Right atrium auricular region (tissue), 2 donors: ENCODE results near the gene NUDT15. TPM values are rescaled to one million over a fixed set of nuclear protein-coding genes. Genes with fewer than 3 reads are reported as not detected.

Source experiments
- DNase-seq: peaks from one replicate; pipeline ENCODE4 v3.0.0-alpha.2; 2019; ENCODE audit warnings: low spot score
- H3K27ac ChIP-seq, 2 donors: fragments of 200-600 bp; sonication (generic); 1 replicate in 1 of 2; 2 replicates in 1 of 2; pipeline ENCODE4 v1.5.1; 2016 to 2019
- H3K27me3 ChIP-seq, 2 donors: fragments of 200-600 bp; sonication (generic); one replicate each; pipeline versions ENCODE4 v1.5.1 to v1.6.0; 2017 to 2019
- H3K36me3 ChIP-seq: fragments of 200-600 bp; sonication (generic); one replicate; pipeline ENCODE4 v1.5.1; 2016
- H3K4me1 ChIP-seq, 2 donors: fragments of 200-600 bp; sonication (generic); one replicate each; pipeline versions ENCODE4 v1.5.1 to v1.6.0; 2017 to 2019
- H3K4me3 ChIP-seq, 2 donors: fragments of 200-600 bp; sonication (generic); 1 replicate in 1 of 2; 2 replicates in 1 of 2; pipeline ENCODE4 v1.5.1; 2017 to 2019; ENCODE audit warnings: mild to moderate bottlenecking in 1 of 2, moderate library complexity in 1 of 2
- H3K9me3 ChIP-seq, 2 donors: fragments of 200-600 bp; sonication (generic); one replicate each; pipeline ENCODE4 v1.5.1; 2019
- total RNA-seq, 2 donors: library from RNA; depleted of rRNA; stranded (reverse); fragments of >200 nt; gene quantifications; one replicate each; pipeline ENCODE4 v1.1.0, GENCODE V29; 2016
- TF ChIP-seq, protein P1 (sequence below), 2 donors: fragments of 200-600 bp; sonication (generic); IDR thresholded peaks; one replicate each; pipeline ENCODE4 v1.5.1; 2019; ENCODE audit warnings: antibody characterized with exemption in 2 of 2

Gene NUDT15
- total RNA-seq, 2 donors from 2014 or later, result 5.0 to 10.7 TPM

DNA sequence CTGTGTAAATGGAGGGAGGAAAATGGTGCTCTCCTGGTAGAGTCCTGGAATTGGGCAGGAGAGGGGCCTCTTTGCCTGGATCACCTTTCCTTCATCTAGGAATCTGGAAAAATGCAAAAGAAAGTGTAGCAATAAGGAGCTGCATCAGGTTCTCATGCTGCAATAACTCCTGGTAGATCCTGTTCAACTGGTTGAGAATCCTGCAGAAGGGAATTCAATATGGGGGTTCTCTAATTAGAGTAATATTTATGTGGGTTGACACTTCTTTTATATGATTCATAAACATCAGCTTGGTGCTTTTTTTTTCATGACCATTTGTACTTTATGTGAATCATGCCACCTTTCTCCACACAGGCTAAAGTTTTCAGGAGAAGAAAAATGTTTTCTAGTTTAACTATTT lies 9.5 kb upstream of the NUDT15 start:
- Histone ChIP-seq H3K36me3 (no peaks in the 10 kb centered on the region), H3K27me3 (no peaks in the 10 kb centered on the region), H3K4me3 (no peak overlapping the region), H3K9me3 (no peaks in the 10 kb centered on the region), H3K27ac (no peak overlapping the region), H3K4me1 (no peaks in the 10 kb centered on the region)
- TF ChIP-seq, protein P1, sequence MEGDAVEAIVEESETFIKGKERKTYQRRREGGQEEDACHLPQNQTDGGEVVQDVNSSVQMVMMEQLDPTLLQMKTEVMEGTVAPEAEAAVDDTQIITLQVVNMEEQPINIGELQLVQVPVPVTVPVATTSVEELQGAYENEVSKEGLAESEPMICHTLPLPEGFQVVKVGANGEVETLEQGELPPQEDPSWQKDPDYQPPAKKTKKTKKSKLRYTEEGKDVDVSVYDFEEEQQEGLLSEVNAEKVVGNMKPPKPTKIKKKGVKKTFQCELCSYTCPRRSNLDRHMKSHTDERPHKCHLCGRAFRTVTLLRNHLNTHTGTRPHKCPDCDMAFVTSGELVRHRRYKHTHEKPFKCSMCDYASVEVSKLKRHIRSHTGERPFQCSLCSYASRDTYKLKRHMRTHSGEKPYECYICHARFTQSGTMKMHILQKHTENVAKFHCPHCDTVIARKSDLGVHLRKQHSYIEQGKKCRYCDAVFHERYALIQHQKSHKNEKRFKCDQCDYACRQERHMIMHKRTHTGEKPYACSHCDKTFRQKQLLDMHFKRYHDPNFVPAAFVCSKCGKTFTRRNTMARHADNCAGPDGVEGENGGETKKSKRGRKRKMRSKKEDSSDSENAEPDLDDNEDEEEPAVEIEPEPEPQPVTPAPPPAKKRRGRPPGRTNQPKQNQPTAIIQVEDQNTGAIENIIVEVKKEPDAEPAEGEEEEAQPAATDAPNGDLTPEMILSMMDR (IDR thresholded peaks at IDR 0.05), result no peak
- no peak for DNase-seq

DNA sequence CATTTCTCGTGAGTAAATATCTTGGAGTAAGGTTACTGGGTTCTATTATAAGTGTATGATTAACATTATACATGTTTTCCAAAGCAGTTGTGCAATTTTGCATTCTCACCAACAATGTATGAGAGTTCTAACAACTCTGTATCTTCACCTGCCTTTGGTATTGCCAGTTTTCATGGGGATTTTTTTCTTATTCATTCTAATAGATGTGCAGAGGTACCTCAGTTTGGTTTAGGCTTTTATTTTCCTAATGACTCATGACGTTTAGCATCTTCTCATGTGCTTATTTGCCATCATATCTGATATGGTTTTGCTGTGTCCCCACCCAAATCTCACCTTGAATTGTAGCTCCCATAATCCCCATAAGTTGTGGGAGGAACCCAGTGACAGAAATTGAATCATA lies 7.7 kb upstream of the NUDT15 start:
- no peak for DNase-seq
- H3K36me3 ChIP-seq, result no peaks in the 10 kb centered on the region
- H3K9me3 ChIP-seq, result no peaks in the 10 kb centered on the region
- H3K27ac ChIP-seq, result no peak overlapping the region
- H3K27me3 ChIP-seq, result no peaks in the 10 kb centered on the region
- H3K4me1 ChIP-seq, result no peaks in the 10 kb centered on the region
- TF ChIP-seq, protein P1 (IDR thresholded peaks at IDR 0.05), result no peak
- H3K4me3 ChIP-seq, result no peak overlapping the region

DNA sequence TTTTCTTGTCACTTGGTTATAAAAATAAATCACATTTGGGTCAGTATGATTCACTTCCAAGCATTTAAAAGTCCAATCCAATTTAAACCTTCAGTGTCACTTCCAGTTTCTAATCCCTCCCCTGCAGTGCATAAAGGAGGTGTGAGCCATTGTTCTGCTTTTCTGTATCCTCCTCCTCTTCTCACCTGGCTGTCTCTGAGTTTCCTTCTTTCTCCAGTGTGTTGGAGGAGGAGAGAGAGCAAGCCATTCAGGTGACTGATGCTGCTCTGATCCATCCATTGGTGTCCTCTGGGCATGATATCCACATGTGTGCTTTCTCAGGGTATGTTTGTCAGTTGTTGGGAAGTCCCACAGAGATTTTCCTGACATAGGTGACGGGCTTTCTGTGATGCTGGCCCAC lies 1.2 kb downstream of the NUDT15 start:
- H3K4me3 ChIP-seq, result peak overlapping the region in 1 of 2 donors; percentile 62

DNA sequence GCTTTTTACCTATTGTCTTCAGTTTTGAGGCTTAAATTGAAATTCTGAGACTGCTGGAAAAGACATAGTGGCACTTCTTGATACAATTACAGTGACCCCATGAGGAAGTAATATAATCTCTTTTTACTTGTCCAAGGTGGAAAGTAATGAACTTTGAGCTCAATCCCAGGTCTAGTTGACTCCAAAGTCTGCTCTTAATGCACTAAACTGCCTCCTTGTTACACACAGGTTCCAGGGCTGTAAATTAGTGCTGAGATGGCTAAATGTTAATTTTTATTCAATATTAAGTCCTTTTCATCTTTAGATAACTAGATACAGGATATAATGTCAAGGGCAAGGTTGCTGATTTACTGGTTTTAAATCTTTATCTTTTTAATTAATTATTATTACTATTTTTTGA lies 2.5 kb downstream of the NUDT15 start:
- Histone ChIP-seq H3K36me3 (peaks cover 15% of the 10 kb centered on the region), H3K4me3 (no peak overlapping the region), H3K27me3 (no peaks in the 10 kb centered on the region), H3K4me1 (peaks cover 0 to 11% of the 10 kb centered on the region in 2 donors), H3K9me3 (no peaks in the 10 kb centered on the region), H3K27ac (no peak overlapping the region)
- TF ChIP-seq, protein P1 (IDR thresholded peaks at IDR 0.05), result no peak
- DNase-seq, result no peak

More for the DNA sequence above, 1.2 kb downstream of the NUDT15 start:
- Histone ChIP-seq H3K9me3 (no peaks in the 10 kb centered on the region), H3K27ac (peak overlapping the region; percentile 96 to 99), H3K36me3 (peaks cover 15% of the 10 kb centered on the region), H3K27me3 (no peaks in the 10 kb centered on the region), H3K4me1 (peaks cover 0 to 11% of the 10 kb centered on the region in 2 donors)
- DNase-seq, result no peak
- TF ChIP-seq, protein P1 (IDR thresholded peaks at IDR 0.05), result no peak

DNA sequence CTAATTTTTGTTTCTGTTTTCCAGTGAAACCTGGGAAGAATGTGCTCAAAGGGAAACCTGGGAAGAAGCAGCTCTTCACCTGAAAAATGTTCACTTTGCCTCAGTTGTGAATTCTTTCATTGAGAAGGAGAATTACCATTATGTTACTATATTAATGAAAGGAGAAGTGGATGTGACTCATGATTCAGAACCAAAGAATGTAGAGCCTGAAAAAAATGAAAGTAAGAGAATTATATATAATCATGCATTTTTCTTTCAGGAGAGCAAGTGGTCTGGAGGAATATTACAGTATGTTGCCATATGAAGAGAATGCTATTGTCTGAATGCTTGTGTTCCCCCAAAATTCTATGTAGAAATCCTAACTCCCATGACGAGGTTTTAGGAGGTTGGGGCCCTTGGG lies 3.4 kb downstream of the NUDT15 start:
- no peaks in the 10 kb centered on the region for H3K9me3 ChIP-seq
- DNase-seq, result no peak
- H3K27ac ChIP-seq, result no peak overlapping the region
- H3K4me3 ChIP-seq, result no peak overlapping the region
- peaks cover 0 to 11% of the 10 kb centered on the region in 2 donors for H3K4me1 ChIP-seq
- H3K27me3 ChIP-seq, result no peaks in the 10 kb centered on the region
- TF ChIP-seq, protein P1 (IDR thresholded peaks at IDR 0.05), result no peak
- H3K36me3 ChIP-seq, result peaks cover 15% of the 10 kb centered on the region

DNA sequence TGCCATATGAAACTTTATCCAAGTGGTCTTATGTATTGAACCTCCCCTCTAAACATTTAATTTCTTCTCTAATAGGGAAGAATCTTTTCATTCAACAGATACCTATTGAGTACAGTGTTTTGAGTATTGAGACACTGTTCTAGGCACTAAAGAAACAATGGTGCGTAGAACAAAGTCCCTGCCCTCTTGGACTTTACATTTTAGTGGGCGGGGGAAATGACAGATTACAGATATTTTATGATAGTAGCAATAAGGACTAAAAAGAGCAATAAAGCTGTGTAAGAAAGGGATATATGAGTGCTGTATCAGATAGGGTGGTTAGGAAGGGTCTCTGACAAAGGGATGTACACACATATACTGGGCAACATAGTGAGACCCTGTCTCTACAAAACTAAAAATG lies 5.4 kb downstream of the NUDT15 start:
- peaks cover 15% of the 10 kb centered on the region for H3K36me3 ChIP-seq

More for the DNA sequence above, 5.4 kb downstream of the NUDT15 start:
- Histone ChIP-seq H3K27ac (no peak overlapping the region), H3K4me3 (no peak overlapping the region), H3K4me1 (peaks cover 0 to 6% of the 10 kb centered on the region in 2 donors), H3K27me3 (no peaks in the 10 kb centered on the region), H3K9me3 (no peaks in the 10 kb centered on the region)
- DNase-seq, result no peak
- TF ChIP-seq, protein P1 (IDR thresholded peaks at IDR 0.05), result no peak
